Subcutaneous abdominal adipose tissue (tissue), 5 donors: ENCODE measurements around the gene IGF1.
A peak's percentile ranks its signal among the peaks of the same experiment; 100 is the strongest.
"Not testable (repeated sequence)": the region's sequence is repeated elsewhere in the genome, so short reads cannot be mapped to it uniquely, and the experiment has no call there.

ENCODE experiments used
- H3K27ac ChIP-seq: one replicate; pipeline ENCODE4 v1.7.0; 2013; ENCODE audit warnings: low read depth, mild to moderate bottlenecking, inconsistent platforms, low read length, moderate library complexity
- H3K27me3 ChIP-seq, 5 donors: one replicate each; pipeline ENCODE4 v1.7.0; 2013; ENCODE audit warnings: low read length in 5 of 5, inconsistent platforms in 1 of 5; ENCODE audit not compliant: control insufficient read depth in 5 of 5, insufficient read depth in 4 of 5
- H3K36me3 ChIP-seq, 5 donors: one replicate each; pipeline ENCODE4 v1.7.0; 2013; ENCODE audit warnings: low read length in 5 of 5; ENCODE audit not compliant: control insufficient read depth in 5 of 5, insufficient read depth in 5 of 5
- H3K4me1 ChIP-seq, 5 donors: one replicate each; pipeline ENCODE4 v1.7.0; 2013; ENCODE audit warnings: low read length in 5 of 5, mild to moderate bottlenecking in 3 of 5, moderate library complexity in 1 of 5; ENCODE audit not compliant: control insufficient read depth in 5 of 5, insufficient read depth in 5 of 5
- H3K4me3 ChIP-seq, 5 donors: one replicate each; pipeline ENCODE4 v1.7.0; 2013; ENCODE audit warnings: low read length in 5 of 5, low read depth in 1 of 5
- H3K9ac ChIP-seq, 5 donors: one replicate each; pipeline ENCODE4 v1.7.0; 2013; ENCODE audit warnings: low read length in 5 of 5, mild to moderate bottlenecking in 4 of 5, moderate library complexity in 3 of 5
- H3K9me3 ChIP-seq, 5 donors: one replicate each; pipeline ENCODE4 v1.7.0; 2013; ENCODE audit warnings: low read length in 5 of 5; ENCODE audit not compliant: control insufficient read depth in 5 of 5
- donor health status: healthy.
- donor health status: healthy.
- donor health status: healthy.
- donor health status: healthy.
- donor health status: healthy.

The IGF1 gene

GRCh38 chr12:102452605-102453004 lies 27.8 kb downstream of the IGF1 start:
- Histone ChIP-seq H3K9ac (peak overlapping the region in 1 of 5 donors; percentile 27), H3K27me3 (no peaks in the 10 kb centered on the region), H3K4me1 (peaks cover 4 to 42% (median 34%) of the 10 kb centered on the region in 5 donors), H3K27ac (peak overlapping the region; percentile 86), H3K36me3 (peaks cover 0 to 4% (median 0%) of the 10 kb centered on the region in 5 donors), H3K4me3 (no peak overlapping the region), H3K9me3 (peaks cover 0 to 3% (median 0%) of the 10 kb centered on the region in 5 donors)

DNA sequence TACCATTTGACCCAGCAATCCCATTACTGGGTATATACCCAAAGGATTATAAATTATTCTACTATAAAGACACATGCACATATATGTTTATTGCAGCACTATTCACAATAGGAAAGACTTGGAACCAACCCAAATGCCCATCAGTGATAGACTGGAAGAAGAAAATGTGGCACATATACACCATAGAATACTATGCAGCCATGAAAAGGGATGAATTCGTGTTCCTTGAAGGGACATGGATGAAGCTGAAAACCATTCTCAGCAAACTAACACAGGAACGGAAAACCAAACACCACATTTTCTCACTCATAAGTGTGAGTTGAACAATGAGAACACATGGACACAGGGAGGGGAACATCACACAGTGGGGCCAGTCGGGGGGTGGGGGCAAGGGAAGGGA lies 31.3 kb downstream of the IGF1 start:
- not testable (repeated sequence) for H3K9me3 ChIP-seq, H3K27ac ChIP-seq, H3K4me3 ChIP-seq, H3K36me3 ChIP-seq, H3K27me3 ChIP-seq, H3K9ac ChIP-seq
- H3K4me1 ChIP-seq, result peaks cover 0 to 19% (median 17%) of the 10 kb centered on the region in 5 donors

DNA sequence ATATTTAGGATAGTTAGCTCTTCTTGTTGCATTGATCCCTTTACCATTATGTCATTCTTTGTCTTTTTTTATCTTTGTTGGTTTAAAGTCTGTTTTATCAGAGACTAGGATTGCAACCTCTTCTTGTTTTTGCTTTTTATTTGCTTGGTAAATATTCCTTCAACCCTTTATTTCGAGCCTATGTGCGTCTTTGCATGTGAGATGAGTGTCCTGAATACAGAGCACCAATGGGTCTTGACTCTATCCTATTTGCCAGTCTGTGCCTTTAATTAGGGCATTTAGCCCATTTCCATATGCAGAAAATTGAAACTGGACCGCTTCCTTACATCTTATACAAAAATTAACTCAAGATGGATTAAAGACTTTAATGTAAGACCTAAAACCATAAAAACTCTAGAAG lies 32.9 kb downstream of the IGF1 start:
- H3K4me3 ChIP-seq, H3K9me3 ChIP-seq, H3K36me3 ChIP-seq, H3K9ac ChIP-seq, H3K27me3 ChIP-seq, H3K27ac ChIP-seq, H3K4me1 ChIP-seq: not testable (repeated sequence)

GRCh38 chr12:102444707-102445106 lies 35.7 kb downstream of the IGF1 start:
- peaks cover 0 to 9% (median 6%) of the 10 kb centered on the region in 5 donors for H3K4me1 ChIP-seq
- no peak overlapping the region for H3K4me3 ChIP-seq
- no peak overlapping the region for H3K27ac ChIP-seq
- peaks cover 0 to 3% (median 0%) of the 10 kb centered on the region in 5 donors for H3K9me3 ChIP-seq
- peaks cover 0 to under 1% (median 0%) of the 10 kb centered on the region in 5 donors for H3K36me3 ChIP-seq
- no peak overlapping the region for H3K9ac ChIP-seq
- H3K27me3 ChIP-seq, result no peaks in the 10 kb centered on the region

- no peak overlapping the region for H3K27ac ChIP-seq
- no peaks in the 10 kb centered on the region for H3K27me3 ChIP-seq
- H3K9me3 ChIP-seq, result peaks cover 0 to 2% (median 0%) of the 10 kb centered on the region in 5 donors
- no peaks in the 10 kb centered on the region for H3K36me3 ChIP-seq
- H3K4me1 ChIP-seq, result peaks cover 0 to 15% (median 8%) of the 10 kb centered on the region in 5 donors
- no peak overlapping the region for H3K4me3 ChIP-seq
- H3K9ac ChIP-seq, result no peak overlapping the region
Observed at GRCh38 chr12:102444093-102444492, 36.3 kb downstream of the IGF1 start.

- H3K27ac ChIP-seq, result no peak overlapping the region
- H3K4me3 ChIP-seq, result no peak overlapping the region
- H3K9ac ChIP-seq, result no peak overlapping the region
- no peaks in the 10 kb centered on the region for H3K9me3 ChIP-seq
- H3K4me1 ChIP-seq, result peaks cover 0 to 23% (median 17%) of the 10 kb centered on the region in 5 donors
- H3K27me3 ChIP-seq, result no peaks in the 10 kb centered on the region
- H3K36me3 ChIP-seq, result no peaks in the 10 kb centered on the region
Observed at GRCh38 chr12:102441077-102441596, 39.2 kb downstream of the IGF1 start.

GRCh38 chr12:102439426-102440405 lies 40.6 kb downstream of the IGF1 start:
- Histone ChIP-seq H3K27me3 (no peaks in the 10 kb centered on the region), H3K9ac (peak overlapping the region in 1 of 5 donors; percentile 17), H3K27ac (peak overlapping the region; percentile 40), H3K36me3 (peaks cover 0 to 6% (median 3%) of the 10 kb centered on the region in 5 donors), H3K9me3 (no peaks in the 10 kb centered on the region), H3K4me1 (peaks cover 0 to 28% (median 17%) of the 10 kb centered on the region in 5 donors), H3K4me3 (no peak overlapping the region)

- peak overlapping the region; percentile 40 for H3K27ac ChIP-seq
- H3K4me1 ChIP-seq, result peaks cover 0 to 28% (median 17%) of the 10 kb centered on the region in 5 donors
- H3K9ac ChIP-seq, result peak overlapping the region in 1 of 5 donors; percentile 12
- H3K36me3 ChIP-seq, result peaks cover 0 to 6% (median 3%) of the 10 kb centered on the region in 5 donors
- H3K27me3 ChIP-seq, result no peaks in the 10 kb centered on the region
- no peaks in the 10 kb centered on the region for H3K9me3 ChIP-seq
- H3K4me3 ChIP-seq, result no peak overlapping the region
Observed at GRCh38 chr12:102438827-102439210, 41.5 kb downstream of the IGF1 start.

DNA sequence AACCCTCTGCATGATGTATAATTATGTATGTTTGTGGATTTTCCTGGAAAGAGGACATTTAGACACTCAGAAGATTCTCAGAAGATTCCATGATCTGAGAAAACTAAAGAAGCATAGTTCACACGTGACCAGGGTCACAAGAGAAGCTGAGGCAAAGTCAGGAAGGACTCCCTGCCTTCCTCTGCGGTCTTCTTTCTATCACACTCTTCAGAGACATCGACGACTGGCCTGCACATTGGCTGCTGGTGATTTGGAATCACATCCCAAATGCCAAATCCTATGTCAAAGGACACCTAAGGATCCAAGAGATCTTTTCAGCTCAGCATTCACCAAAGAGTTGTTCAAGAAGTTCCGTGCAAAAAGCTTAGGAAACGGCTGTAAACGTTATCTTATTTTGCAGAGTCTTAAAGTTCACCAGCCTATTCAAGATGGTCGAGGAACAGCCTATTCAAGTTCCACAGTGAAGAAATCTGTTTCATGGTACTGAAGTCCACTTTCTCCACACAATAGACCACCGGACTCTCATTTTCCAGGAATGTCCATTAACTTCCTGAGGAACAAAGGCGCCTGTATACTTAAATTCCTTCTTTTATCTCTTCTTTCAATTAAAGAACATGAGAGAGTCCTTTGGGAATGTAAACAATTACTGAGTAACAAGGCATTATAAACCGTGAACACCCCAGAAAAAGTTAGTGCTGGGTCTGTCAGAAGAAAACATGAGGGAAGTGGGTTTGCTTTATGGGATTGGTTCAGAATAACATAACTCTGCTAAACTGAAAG lies 42.1 kb downstream of the IGF1 start:
- H3K4me1 ChIP-seq, result peaks cover 0 to 31% (median 21%) of the 10 kb centered on the region in 5 donors
- peaks cover 0 to 6% (median 3%) of the 10 kb centered on the region in 5 donors for H3K36me3 ChIP-seq
- H3K27me3 ChIP-seq, result no peaks in the 10 kb centered on the region
- H3K4me3 ChIP-seq, result no peak overlapping the region
- H3K9me3 ChIP-seq, result no peaks in the 10 kb centered on the region
- H3K27ac ChIP-seq, result peak overlapping the region; percentile 40
- H3K9ac ChIP-seq, result no peak overlapping the region
